Neural crest cell (in vitro differentiated cells): ENCODE data around the gene CCNF. TPM values are rescaled to one million over a fixed set of nuclear protein-coding genes. Genes with fewer than 3 reads are reported as not detected.

ENCODE experiments used
- DNase-seq: peaks from one replicate; pipeline ENCODE4 v3.0.0; 2021; ENCODE audit warnings: low read depth, mixed read lengths, low spot score
- H3K27ac Mint-ChIP-seq: one replicate; pipeline ENCODE4 v1.8.0; 2021; ENCODE audit warnings: mild to moderate bottlenecking, mixed read lengths; ENCODE audit not compliant: unreplicated experiment
- H3K27me3 Mint-ChIP-seq: 2 replicates; pipeline ENCODE4 v1.8.0; 2021; ENCODE audit warnings: low read depth, mild to moderate bottlenecking, mixed read lengths
- H3K36me3 Mint-ChIP-seq: 2 replicates; pipeline ENCODE4 v1.8.0; 2021; ENCODE audit warnings: low read depth, mild to moderate bottlenecking, mixed read lengths
- H3K4me1 Mint-ChIP-seq: 2 replicates; pipeline ENCODE4 v1.8.0; 2021; ENCODE audit warnings: mixed read lengths
- H3K4me3 Mint-ChIP-seq: one replicate; pipeline ENCODE4 v1.8.0; 2021; ENCODE audit warnings: mild to moderate bottlenecking, mixed read lengths
- H3K9me3 Mint-ChIP-seq: 2 replicates; pipeline ENCODE4 v1.8.0; 2021; ENCODE audit warnings: mixed read lengths
- total RNA-seq: library from RNA; stranded (reverse); gene quantifications from 2 replicates; pipeline ENCODE4 v1.2.1, GENCODE V29; 2021
- TF ChIP-seq, protein P1 (sequence below): fragments of 200-600 bp; sonication (generic); conservative IDR thresholded peaks from 2 replicates; pipeline ENCODE4 v1.5.0; 2021; ENCODE audit warnings: antibody characterized with exemption, mild to moderate bottlenecking

CCNF gene
- total RNA-seq, 1 donor from 2014 or later = 67.5 TPM

DNA sequence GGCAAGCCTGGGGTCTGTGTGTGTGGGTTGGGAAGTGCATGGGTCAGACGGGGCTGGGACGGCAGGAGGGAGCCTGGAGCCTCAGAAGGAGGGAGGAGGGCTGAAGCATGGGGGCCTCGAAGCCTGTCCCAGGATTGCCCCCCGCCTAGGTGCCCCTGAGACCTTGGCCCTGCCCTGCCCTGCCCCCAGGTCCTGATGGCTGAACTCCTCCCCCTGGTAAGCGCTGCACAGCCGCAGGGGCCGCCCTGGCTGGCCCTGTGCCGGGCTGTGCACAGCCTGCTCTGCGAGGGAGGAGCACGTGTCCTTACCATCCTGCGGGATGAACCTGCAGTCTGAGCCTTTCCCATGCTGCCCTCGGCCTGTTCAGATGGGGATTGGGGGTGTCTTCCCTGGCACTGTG lies 35.1 kb downstream of the CCNF start:
- Mint-ChIP-seq H3K36me3 (peaks cover 3% of the 10 kb centered on the region), H3K4me3 (peak overlapping the region; percentile 67)

DNA sequence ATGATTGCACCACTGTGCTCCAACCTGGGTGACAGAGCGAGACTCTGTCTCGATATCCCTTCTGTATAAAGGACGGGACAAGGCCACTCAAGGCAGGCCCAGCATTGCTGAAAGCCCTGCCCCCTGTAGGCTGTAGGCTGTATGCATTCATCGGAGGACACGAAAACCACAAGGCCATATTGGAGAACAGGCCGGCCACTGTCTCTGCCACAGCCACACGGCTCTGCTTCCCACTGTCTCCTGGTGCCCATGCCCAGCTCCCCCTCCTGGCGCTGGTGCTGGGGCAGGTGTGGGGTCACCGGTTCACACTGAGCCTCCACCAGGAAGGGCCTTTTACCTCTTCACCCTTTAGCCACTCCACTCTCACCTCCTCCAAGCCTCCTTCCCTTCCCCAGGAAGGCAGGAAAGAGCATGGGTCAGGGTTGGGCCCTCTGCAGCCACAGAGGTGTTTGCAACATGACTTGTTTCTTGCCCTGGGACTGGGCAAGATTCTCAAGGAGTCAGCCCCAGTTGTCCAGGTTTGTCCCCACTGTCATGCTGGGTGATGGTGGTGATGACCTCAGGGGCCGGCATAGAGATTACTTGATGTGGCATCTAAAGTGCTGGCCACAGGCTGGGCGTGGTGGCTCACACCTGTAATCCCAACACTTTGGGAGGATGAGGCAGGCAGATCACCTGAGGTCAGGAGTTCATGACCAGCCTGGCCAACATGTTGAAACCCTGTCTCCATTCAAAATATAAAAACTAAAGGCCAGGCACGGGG lies 36.6 kb downstream of the CCNF start:
- no peaks in the 10 kb centered on the region for H3K36me3 Mint-ChIP-seq
- no peak for DNase-seq
- TF ChIP-seq, protein P1, sequence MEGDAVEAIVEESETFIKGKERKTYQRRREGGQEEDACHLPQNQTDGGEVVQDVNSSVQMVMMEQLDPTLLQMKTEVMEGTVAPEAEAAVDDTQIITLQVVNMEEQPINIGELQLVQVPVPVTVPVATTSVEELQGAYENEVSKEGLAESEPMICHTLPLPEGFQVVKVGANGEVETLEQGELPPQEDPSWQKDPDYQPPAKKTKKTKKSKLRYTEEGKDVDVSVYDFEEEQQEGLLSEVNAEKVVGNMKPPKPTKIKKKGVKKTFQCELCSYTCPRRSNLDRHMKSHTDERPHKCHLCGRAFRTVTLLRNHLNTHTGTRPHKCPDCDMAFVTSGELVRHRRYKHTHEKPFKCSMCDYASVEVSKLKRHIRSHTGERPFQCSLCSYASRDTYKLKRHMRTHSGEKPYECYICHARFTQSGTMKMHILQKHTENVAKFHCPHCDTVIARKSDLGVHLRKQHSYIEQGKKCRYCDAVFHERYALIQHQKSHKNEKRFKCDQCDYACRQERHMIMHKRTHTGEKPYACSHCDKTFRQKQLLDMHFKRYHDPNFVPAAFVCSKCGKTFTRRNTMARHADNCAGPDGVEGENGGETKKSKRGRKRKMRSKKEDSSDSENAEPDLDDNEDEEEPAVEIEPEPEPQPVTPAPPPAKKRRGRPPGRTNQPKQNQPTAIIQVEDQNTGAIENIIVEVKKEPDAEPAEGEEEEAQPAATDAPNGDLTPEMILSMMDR = peak; percentile 45
- H3K4me1 Mint-ChIP-seq = peaks cover 15% of the 10 kb centered on the region
- peaks cover 13% of the 10 kb centered on the region for H3K27me3 Mint-ChIP-seq
- peak overlapping the region; percentile 74 for H3K4me3 Mint-ChIP-seq
- H3K9me3 Mint-ChIP-seq = no peaks in the 10 kb centered on the region
- H3K27ac Mint-ChIP-seq = no peak overlapping the region

More for the DNA sequence above, 35.1 kb downstream of the CCNF start:
- no peak for DNase-seq
- Mint-ChIP-seq H3K9me3 (no peaks in the 10 kb centered on the region), H3K4me1 (peaks cover 9% of the 10 kb centered on the region), H3K27ac (no peak overlapping the region), H3K27me3 (peaks cover 11% of the 10 kb centered on the region)
- TF ChIP-seq, protein P1 = no peak

DNA sequence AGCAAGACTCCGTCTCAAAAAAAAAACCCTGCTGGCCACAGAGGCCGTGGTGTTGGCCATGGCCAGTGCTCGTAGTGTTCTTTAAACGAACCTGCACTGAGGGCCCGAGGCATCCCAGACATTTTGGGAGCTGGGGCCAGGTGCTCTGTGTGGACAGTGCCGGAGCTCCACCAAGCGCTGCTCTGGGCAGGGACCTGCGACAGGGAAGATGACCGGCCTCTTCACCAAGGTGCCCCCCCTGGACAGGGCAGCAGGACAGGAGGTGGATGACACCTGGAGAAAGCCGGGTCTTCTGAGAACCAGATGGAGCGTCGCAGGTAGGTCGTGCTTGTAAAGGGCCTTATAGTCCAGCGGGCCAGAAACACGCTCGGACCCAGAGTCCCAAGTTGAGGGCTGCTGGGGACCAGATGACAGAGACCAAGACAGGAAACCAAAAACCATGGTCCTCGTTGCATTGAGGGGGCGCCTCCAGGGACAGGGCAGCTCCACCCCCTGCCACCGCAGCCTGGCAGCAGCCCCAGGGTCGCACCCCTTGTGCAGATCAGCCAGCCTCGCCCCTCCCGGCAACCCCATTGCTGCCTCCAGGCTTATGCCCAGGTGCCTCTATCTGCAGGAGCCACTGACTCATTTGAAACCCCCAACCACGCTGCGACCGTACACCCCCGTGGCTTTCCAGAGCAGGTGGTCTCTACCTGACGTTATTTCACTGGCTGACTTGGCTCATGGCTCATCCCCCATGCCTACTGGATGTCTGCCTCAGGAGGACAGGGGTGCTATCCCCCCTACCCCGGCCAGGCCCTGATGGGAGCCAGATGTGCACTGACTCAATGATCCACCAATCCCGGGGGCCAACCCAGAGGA lies 37.6 kb downstream of the CCNF start:
- peaks cover 15% of the 10 kb centered on the region for H3K4me1 Mint-ChIP-seq
- no peak for DNase-seq

DNA sequence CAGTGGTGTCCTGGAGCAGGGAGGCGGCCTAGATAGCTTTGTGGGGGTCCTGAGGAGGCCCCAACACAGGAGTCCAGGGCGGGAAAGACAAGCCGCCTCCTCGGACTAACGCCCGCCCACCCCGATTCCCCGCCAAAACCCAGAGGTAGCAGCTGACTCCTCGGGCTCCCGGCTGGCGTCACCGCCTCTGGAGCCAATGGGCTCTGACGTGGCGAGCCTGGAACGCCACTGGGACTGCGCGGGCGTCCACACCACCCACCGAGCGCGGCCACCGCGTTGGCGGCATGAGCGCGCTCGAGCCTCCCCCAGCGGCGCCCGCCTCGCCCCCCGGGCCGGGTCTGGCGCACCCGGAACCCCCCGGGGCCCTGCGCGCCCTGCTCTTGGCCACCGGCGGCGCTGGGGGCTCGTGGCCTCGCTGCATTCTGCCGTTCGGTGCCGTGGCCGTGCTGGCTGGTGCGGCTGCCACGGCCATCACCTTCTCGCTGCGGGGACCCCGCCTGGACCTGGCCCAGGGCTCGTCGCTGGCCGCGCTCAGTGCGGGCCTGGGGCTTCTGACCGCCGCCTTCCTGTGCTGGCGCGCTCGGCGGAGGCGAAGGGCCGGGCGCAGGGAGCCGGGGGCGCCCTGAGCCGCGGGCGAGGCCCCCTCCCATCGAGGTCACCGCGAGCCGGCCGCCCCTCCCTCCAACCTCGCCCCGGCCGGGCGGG lies 38.4 kb downstream of the CCNF start:
- Mint-ChIP-seq H3K36me3 (no peaks in the 10 kb centered on the region), H3K27ac (peak overlapping the region; percentile 75), H3K4me3 (peak overlapping the region; percentile 84), H3K9me3 (no peaks in the 10 kb centered on the region), H3K27me3 (peaks cover 13% of the 10 kb centered on the region), H3K4me1 (peaks cover 15% of the 10 kb centered on the region)
- DNase-seq = peak; percentile 48
- TF ChIP-seq, protein P1 = peak; percentile 34

More for the DNA sequence above, 37.6 kb downstream of the CCNF start:
- TF ChIP-seq, protein P1 = no peak
- H3K9me3 Mint-ChIP-seq = no peaks in the 10 kb centered on the region
- peak overlapping the region; percentile 80 for H3K4me3 Mint-ChIP-seq
- H3K27me3 Mint-ChIP-seq = peaks cover 13% of the 10 kb centered on the region
- H3K27ac Mint-ChIP-seq = peak overlapping the region; percentile 75
- H3K36me3 Mint-ChIP-seq = no peaks in the 10 kb centered on the region

DNA sequence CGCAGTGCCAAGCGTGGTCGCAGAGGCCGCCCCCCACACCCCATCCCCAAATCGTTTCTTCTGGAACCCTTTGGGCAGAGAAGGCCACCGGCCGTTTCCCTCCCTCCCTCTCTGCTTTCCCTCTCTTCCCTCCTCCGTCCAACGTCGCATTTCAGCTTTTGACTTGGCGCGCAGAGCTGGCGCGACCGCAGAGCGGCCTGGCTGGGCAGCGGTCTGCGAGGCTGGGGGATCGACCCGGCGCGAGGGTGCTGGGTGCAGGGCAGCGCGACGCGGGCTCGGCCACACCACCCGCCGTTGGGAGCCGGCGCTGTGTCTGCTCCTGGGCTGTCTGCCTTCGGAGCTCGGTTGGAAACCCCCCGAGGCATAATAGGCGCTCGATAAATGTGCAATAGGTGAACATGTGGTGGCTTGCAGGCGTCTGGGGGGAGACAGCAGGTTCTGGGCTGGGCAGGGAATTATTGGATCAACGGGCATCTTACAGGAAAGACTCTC lies 39.0 kb downstream of the CCNF start:
- no peak for DNase-seq
- H3K27ac Mint-ChIP-seq = peak overlapping the region; percentile 50

More for the DNA sequence above, 39.0 kb downstream of the CCNF start:
- Mint-ChIP-seq H3K27me3 (peaks cover 18% of the 10 kb centered on the region), H3K36me3 (no peaks in the 10 kb centered on the region), H3K4me1 (peaks cover 19% of the 10 kb centered on the region), H3K9me3 (no peaks in the 10 kb centered on the region), H3K4me3 (peak overlapping the region; percentile 84)
- TF ChIP-seq, protein P1 = no peak
